Ishikawa (cell line): ENCODE results near the gene SLC6A20.

Experiments used
- CEBPB ChIP-seq: IDR thresholded peaks from 2 replicates; pipeline ENCODE4 v1.6.1; 2012
- CREB1 ChIP-seq: IDR thresholded peaks from 2 replicates; pipeline ENCODE4 v1.6.1; 2012; ENCODE audit warnings: low read depth
- EGR1 ChIP-seq: IDR thresholded peaks from 2 replicates; pipeline ENCODE4 v1.6.1; 2012
- EP300 ChIP-seq: IDR thresholded peaks from 2 replicates; pipeline ENCODE4 v1.6.1; 2012; ENCODE audit warnings: borderline replicate concordance
- FOXM1 ChIP-seq: IDR thresholded peaks from 2 replicates; pipeline ENCODE4 v1.6.1; 2012; ENCODE audit warnings: low read depth, borderline replicate concordance
- NFIC ChIP-seq: IDR thresholded peaks from 2 replicates; pipeline ENCODE4 v1.6.1; 2012
- RAD21 ChIP-seq: IDR thresholded peaks from 2 replicates; pipeline ENCODE4 v1.6.1; 2012; ENCODE audit warnings: low read depth
- TAF1 ChIP-seq: IDR thresholded peaks from 2 replicates; pipeline ENCODE4 v1.6.1; 2012; ENCODE audit warnings: low read depth, mild to moderate bottlenecking
- TCF12 ChIP-seq: IDR thresholded peaks from 2 replicates; pipeline ENCODE4 v1.6.1; 2012; ENCODE audit warnings: low read depth
- TEAD4 ChIP-seq: IDR thresholded peaks from 2 replicates; pipeline ENCODE4 v1.6.1; 2012
- YY1 ChIP-seq: IDR thresholded peaks from 2 replicates; pipeline ENCODE4 v1.6.1; 2012; ENCODE audit warnings: low read depth
- ZBTB7A ChIP-seq: IDR thresholded peaks from 2 replicates; pipeline ENCODE4 v1.6.1; 2012; ENCODE audit warnings: low read depth
- TF ChIP-seq, protein P1 (sequence below): IDR thresholded peaks from 2 replicates; pipeline ENCODE4 v1.6.1; 2012
- TF ChIP-seq, protein P2 (sequence below): IDR thresholded peaks from 2 replicates; pipeline ENCODE4 v1.6.1; 2012; ENCODE audit warnings: low read depth, mild to moderate bottlenecking
- TF ChIP-seq, protein P3 (sequence below): IDR thresholded peaks from 2 replicates; pipeline ENCODE4 v1.6.1; 2012

SLC6A20 gene

DNA sequence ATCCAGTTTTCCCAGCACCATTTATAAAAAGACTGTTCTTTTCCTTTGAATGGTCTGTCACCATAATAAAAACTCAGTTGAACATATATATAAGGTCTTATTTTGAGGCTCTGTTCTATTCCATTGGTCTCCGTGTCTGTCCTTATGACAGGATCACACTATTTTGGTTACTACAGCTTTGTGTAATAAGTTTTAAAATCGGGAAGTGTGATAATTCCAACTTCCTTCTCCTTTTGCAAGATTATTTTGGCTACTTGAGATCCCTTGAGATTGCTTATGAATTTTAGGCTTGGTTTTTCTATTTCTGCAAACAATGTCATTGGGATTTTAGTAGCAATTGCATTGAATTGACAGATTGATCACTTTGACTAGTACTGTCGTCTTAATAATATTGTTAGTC, 71.4 kb downstream of the SLC6A20 start:
- TF ChIP-seq EP300 (no peak), TAF1 (no peak)
- TF ChIP-seq, protein P1, sequence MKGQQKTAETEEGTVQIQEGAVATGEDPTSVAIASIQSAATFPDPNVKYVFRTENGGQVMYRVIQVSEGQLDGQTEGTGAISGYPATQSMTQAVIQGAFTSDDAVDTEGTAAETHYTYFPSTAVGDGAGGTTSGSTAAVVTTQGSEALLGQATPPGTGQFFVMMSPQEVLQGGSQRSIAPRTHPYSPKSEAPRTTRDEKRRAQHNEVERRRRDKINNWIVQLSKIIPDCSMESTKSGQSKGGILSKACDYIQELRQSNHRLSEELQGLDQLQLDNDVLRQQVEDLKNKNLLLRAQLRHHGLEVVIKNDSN = no peak

DNA sequence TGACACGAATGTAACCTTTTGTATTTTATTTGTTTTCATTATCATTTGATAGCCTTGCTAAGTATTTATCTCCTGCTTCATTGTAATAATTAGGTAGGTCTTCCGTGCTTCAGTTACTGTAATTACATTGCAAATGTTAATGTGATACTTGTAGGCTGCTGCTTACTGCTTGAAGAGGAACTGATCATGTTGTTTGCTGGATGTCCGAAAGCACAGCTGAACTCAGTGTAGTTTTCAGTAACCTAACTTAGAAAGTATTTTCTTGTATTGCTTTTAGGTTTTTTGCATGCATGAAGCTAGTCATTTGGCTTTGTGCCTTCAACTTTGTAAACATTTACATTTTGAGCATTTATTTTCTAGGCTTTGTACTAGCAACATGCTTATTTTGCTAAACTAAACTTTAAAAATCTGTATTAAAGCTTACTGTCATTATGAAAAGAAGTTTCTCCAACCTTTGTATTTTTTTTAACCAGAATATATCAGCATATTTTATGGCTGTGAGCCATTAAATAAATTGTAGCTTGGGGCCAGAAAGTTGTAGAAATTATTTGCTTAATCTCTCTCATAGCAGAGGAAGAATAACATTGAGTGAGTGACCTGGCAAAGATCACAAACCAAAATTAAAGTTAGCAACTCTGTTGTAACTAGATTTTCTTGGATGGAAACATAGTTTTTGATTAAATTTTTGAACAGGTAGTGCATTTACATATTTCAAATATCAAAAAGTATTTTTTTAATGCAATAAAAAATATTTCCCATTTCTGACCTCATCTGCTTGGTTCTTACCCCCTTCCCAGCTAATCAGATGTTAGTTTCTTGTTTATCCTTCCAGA, 76.5 kb downstream of the SLC6A20 start:
- TF ChIP-seq CREB1 (no peak), TEAD4 (no peak), TCF12 (no peak), CEBPB (no peak), EP300 (no peak), TAF1 (no peak), RAD21 (no peak), ZBTB7A (no peak), NFIC (no peak), YY1 (no peak), EGR1 (no peak)
- TF ChIP-seq, protein P1 = no peak
- TF ChIP-seq, protein P2, sequence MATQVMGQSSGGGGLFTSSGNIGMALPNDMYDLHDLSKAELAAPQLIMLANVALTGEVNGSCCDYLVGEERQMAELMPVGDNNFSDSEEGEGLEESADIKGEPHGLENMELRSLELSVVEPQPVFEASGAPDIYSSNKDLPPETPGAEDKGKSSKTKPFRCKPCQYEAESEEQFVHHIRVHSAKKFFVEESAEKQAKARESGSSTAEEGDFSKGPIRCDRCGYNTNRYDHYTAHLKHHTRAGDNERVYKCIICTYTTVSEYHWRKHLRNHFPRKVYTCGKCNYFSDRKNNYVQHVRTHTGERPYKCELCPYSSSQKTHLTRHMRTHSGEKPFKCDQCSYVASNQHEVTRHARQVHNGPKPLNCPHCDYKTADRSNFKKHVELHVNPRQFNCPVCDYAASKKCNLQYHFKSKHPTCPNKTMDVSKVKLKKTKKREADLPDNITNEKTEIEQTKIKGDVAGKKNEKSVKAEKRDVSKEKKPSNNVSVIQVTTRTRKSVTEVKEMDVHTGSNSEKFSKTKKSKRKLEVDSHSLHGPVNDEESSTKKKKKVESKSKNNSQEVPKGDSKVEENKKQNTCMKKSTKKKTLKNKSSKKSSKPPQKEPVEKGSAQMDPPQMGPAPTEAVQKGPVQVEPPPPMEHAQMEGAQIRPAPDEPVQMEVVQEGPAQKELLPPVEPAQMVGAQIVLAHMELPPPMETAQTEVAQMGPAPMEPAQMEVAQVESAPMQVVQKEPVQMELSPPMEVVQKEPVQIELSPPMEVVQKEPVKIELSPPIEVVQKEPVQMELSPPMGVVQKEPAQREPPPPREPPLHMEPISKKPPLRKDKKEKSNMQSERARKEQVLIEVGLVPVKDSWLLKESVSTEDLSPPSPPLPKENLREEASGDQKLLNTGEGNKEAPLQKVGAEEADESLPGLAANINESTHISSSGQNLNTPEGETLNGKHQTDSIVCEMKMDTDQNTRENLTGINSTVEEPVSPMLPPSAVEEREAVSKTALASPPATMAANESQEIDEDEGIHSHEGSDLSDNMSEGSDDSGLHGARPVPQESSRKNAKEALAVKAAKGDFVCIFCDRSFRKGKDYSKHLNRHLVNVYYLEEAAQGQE = no peak

DNA sequence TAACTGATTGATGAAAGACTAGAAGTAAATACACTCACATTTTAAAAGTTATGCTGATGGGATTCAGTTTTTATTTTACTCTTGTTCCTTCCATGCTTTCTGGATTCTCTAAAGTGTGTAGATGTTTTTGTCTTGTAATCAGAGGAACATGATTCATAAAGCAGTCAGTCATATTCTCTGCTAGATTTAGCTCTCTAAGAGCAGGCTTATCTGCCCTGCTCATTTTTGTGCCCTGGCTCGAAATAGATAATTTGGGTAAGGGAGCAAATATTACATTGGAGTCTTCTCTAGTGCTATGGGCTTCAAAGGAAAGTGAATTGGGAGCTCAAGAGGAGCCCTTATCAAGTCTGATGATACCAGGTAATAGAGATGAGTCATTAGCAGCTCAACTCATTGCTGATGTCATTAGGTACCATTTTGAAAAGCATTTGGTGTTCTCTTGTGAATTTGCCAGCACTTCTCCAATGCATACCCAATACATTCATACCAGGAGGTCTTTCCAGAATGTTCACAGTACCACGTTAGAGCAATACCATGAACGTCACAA, 79.5 kb downstream of the SLC6A20 start:
- TF ChIP-seq TAF1 (no peak), RAD21 (no peak), TCF12 (no peak), CEBPB (no peak), EGR1 (no peak)
- TF ChIP-seq, protein P1 = no peak

DNA sequence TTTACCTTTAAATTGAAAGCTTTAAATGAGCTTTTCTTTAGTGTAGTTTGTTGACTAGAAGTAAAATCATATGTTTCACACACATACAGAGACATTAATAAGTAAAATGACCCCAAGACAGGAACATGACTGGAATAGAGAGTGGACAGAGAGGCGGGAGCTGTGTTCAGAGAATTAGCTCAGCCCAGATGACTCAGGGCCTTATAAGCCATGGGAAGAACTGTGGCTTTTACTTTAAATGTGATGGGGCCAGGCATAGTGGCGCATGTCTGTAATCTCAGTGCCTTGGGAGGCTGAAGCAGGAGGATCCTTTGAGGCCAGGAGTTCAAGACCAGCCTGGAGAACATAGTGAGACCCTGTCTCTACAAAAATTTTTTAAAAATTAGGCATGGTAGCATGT, 80.4 kb downstream of the SLC6A20 start:
- TF ChIP-seq YY1 = no peak
- TF ChIP-seq TEAD4 = no peak
- no peak for TF ChIP-seq CREB1
- TF ChIP-seq EGR1 = no peak
- TF ChIP-seq ZBTB7A = no peak
- TF ChIP-seq EP300 = no peak
- TF ChIP-seq TAF1 = no peak
- no peak for TF ChIP-seq RAD21
- TF ChIP-seq NFIC = no peak
- no peak for TF ChIP-seq FOXM1
- TF ChIP-seq, protein P1 = no peak
- no peak for TF ChIP-seq CEBPB
- TF ChIP-seq TCF12 = no peak
- TF ChIP-seq, protein P3, sequence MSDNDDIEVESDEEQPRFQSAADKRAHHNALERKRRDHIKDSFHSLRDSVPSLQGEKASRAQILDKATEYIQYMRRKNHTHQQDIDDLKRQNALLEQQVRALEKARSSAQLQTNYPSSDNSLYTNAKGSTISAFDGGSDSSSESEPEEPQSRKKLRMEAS = no peak
- TF ChIP-seq, protein P2 = no peak

DNA sequence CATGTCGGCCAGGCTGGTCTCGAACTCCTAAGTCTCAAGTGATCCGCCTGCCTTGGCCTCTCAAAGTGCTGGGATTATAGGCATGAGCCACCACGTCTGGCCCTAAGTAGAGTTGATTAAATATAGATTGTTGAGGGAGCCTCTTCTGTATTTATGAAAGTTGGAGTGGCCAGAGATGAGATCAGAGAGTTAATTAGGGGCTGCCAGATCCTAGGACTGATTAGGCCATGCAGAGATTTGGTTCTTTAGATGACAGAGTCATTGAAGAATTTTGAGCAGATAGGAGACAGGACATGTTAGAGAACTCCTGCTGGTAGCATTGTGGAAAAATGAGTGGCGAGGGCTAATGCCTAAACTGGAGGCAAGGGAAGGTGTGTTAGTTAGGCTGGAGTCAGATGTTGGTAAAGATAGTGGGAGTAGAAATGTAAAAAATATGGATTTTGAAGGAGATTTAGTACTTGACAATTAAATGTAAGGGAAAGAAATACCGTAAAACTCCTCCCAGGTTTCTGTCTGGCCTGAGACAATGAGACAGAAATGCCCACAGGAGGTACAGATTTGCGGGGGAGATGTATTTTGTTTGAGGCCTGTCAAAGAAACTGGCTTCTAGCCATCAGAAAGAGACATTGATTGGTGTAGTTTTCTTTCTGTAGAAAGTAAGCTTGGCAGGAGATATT, 83.8 kb downstream of the SLC6A20 start:
- TF ChIP-seq TCF12 = no peak
- TF ChIP-seq, protein P2 = no peak
- TF ChIP-seq RAD21 = no peak
- no peak for TF ChIP-seq CREB1
- no peak for TF ChIP-seq FOXM1
- TF ChIP-seq ZBTB7A = no peak
- TF ChIP-seq, protein P1 = no peak
- TF ChIP-seq, protein P3 = no peak
